GM21528 (cell line): ENCODE measurements around the gene HSPD1.
"Not testable (repeated sequence)": the region's sequence is repeated elsewhere in the genome, so short reads cannot be mapped to it uniquely, and the experiment has no call there.

Experiments
- ATAC-seq: cut with Tn5 transposase; IDR thresholded peaks from one replicate; pipeline ENCODE4 v1.9.1; 2021; ENCODE audit warnings: mild to moderate bottlenecking, moderate library complexity; ENCODE audit not compliant: unreplicated experiment, low FRiP score

The HSPD1 gene

GRCh38 chr2:197498235-197498936 is 1.3 kb downstream of the HSPD1 start:
- no peak for ATAC-seq

GRCh38 chr2:197497326-197497725 is 2.3 kb downstream of the HSPD1 start:
- ATAC-seq, result no peak

GRCh38 chr2:197496695-197497094 is 2.9 kb downstream of the HSPD1 start:
- no peak for ATAC-seq

GRCh38 chr2:197495433-197496134 is 4.1 kb downstream of the HSPD1 start:
- ATAC-seq, result no peak

- no peak for ATAC-seq
Observed at GRCh38 chr2:197487385-197487784, 12.3 kb downstream of the HSPD1 start.

- no peak for ATAC-seq
Observed at GRCh38 chr2:197486175-197486574, 13.5 kb downstream of the HSPD1 start.

GRCh38 chr2:197484248-197484647 is 15.4 kb downstream of the HSPD1 start:
- ATAC-seq, result not testable (repeated sequence)

GRCh38 chr2:197480165-197481036 is 19.2 kb downstream of the HSPD1 start:
- ATAC-seq, result no peak

GRCh38 chr2:197477797-197478196 is 21.8 kb downstream of the HSPD1 start:
- no peak for ATAC-seq

- ATAC-seq, result no peak
Observed at GRCh38 chr2:197472166-197472565, 27.5 kb downstream of the HSPD1 start.

- ATAC-seq, result no peak
Observed at GRCh38 chr2:197464175-197464574, 35.5 kb downstream of the HSPD1 start.

- ATAC-seq, result no peak
Observed at GRCh38 chr2:197461057-197461456, 38.6 kb downstream of the HSPD1 start.

GRCh38 chr2:197460649-197461048 is 39.0 kb downstream of the HSPD1 start:
- ATAC-seq, result no peak

GRCh38 chr2:197455428-197455827 is 44.2 kb downstream of the HSPD1 start:
- no peak for ATAC-seq

GRCh38 chr2:197454923-197455322 is 44.7 kb downstream of the HSPD1 start:
- ATAC-seq, result no peak

- peak; percentile 47 for ATAC-seq
Observed at GRCh38 chr2:197453914-197454398, 45.7 kb downstream of the HSPD1 start.

- ATAC-seq, result peak; percentile 98
Observed at GRCh38 chr2:197453123-197453913, 46.3 kb downstream of the HSPD1 start, which contains the start of gene COQ10B. COQ10B (plus strand) TSS chr2:197453552; CDS start chr2:197453561, 9 bp downstream.

- no peak for ATAC-seq
Observed at GRCh38 chr2:197452754-197453122, 46.9 kb downstream of the HSPD1 start.

- not testable (repeated sequence) for ATAC-seq
Observed at GRCh38 chr2:197450935-197451358, 48.7 kb downstream of the HSPD1 start.

GRCh38 chr2:197450465-197450864 is 49.2 kb downstream of the HSPD1 start:
- no peak for ATAC-seq
